Measurements from ENCODE around the gene PRIMA1.

Gene PRIMA1

DNA sequence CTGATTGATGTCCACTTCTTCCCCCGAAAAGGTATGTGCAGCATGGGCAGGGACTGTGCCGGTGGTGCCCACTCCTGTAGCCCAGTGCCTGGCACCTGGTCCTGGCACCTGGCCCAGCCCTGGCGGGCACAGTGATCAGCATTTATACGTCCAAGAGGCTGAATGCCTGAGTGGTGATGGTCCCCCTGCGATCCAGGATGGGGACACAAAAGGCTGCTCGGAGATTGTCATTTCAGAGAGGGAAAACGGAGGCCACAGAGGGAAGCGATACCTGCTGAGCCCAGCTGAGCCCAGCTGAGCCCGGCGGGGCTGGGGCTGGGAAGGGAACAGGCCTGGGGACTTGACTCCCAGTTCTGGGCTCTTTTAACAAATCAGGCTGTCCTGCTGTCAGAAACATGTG is 55.8 kb downstream of the PRIMA1 start:
- Histone ChIP-seq H3K4me2 (ENCODE audit: low read length) (no peak overlapping the region), H4K20me1 (ENCODE audit: insufficient read depth, low read length) (no peaks in the 10 kb centered on the region), H3K9ac (ENCODE audit: low read length) (no peak overlapping the region), H3K27ac (ENCODE audit: low read depth, low read length, poor library complexity, severe bottlenecking) (no peak overlapping the region), H3K36me3 (ENCODE audit: insufficient read depth, low read length) (no peaks in the 10 kb centered on the region), H3K79me2 (ENCODE audit: insufficient read depth, low read length) (no peaks in the 10 kb centered on the region), H3F3A (ENCODE audit: insufficient read depth, low read length) (no peaks in the 10 kb centered on the region), H2AFZ (ENCODE audit: low read length) (no peak overlapping the region), H3K9me2 (ENCODE audit: low read depth, low read length) (no peaks in the 10 kb centered on the region), H3K9me3 (ENCODE audit: low read length) (no peaks in the 10 kb centered on the region), H3K4me3 (ENCODE audit: low read depth, low read length, poor library complexity, severe bottlenecking) (no peak overlapping the region), H3K4me1 (ENCODE audit: insufficient read depth, low read length, severe bottlenecking) (no peaks in the 10 kb centered on the region), H3K27me3 (ENCODE audit: insufficient read depth, low read length) (no peaks in the 10 kb centered on the region)
- TF ChIP-seq EZH2 (IDR thresholded peaks at IDR 0.05; ENCODE audit: borderline replicate concordance, low read length): no peak
- TF ChIP-seq, protein P1, sequence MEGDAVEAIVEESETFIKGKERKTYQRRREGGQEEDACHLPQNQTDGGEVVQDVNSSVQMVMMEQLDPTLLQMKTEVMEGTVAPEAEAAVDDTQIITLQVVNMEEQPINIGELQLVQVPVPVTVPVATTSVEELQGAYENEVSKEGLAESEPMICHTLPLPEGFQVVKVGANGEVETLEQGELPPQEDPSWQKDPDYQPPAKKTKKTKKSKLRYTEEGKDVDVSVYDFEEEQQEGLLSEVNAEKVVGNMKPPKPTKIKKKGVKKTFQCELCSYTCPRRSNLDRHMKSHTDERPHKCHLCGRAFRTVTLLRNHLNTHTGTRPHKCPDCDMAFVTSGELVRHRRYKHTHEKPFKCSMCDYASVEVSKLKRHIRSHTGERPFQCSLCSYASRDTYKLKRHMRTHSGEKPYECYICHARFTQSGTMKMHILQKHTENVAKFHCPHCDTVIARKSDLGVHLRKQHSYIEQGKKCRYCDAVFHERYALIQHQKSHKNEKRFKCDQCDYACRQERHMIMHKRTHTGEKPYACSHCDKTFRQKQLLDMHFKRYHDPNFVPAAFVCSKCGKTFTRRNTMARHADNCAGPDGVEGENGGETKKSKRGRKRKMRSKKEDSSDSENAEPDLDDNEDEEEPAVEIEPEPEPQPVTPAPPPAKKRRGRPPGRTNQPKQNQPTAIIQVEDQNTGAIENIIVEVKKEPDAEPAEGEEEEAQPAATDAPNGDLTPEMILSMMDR (IDR thresholded peaks at IDR 0.05; ENCODE audit: low read length): no peak

DNA sequence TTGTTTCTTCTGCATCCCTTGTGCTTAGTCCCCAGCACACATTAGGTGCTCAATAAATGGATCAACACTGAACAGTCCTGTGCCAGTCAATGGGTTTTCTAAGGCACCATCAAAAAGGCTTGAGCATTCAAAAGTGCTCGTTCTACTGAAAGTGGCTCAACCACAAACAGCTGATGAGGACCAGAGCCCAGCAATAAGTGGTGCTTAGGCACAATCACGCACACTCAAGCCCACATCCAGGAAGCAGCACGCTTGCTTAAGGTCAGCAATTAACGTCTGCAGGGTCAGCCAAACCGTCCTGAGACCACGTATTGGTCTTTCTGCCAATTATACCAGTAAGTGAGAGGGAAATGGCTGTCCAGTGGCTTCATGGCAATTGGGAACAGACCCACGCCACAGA is 56.5 kb downstream of the PRIMA1 start:
- no peaks in the 10 kb centered on the region for H3K4me1 ChIP-seq (ENCODE audit: insufficient read depth, low read length, severe bottlenecking)
- no peaks in the 10 kb centered on the region for H3K79me2 ChIP-seq (ENCODE audit: insufficient read depth, low read length)
- no peak overlapping the region for H3K27ac ChIP-seq (ENCODE audit: low read depth, low read length, poor library complexity, severe bottlenecking)
- H3K27me3 ChIP-seq (ENCODE audit: insufficient read depth, low read length): no peaks in the 10 kb centered on the region
- H3F3A ChIP-seq (ENCODE audit: insufficient read depth, low read length): no peaks in the 10 kb centered on the region
- no peak overlapping the region for H2AFZ ChIP-seq (ENCODE audit: low read length)
- no peaks in the 10 kb centered on the region for H3K9me2 ChIP-seq (ENCODE audit: low read depth, low read length)
- no peak overlapping the region for H3K4me3 ChIP-seq (ENCODE audit: low read depth, low read length, poor library complexity, severe bottlenecking)
- no peak overlapping the region for H3K9ac ChIP-seq (ENCODE audit: low read length)
- H4K20me1 ChIP-seq (ENCODE audit: insufficient read depth, low read length): no peaks in the 10 kb centered on the region
- no peaks in the 10 kb centered on the region for H3K9me3 ChIP-seq (ENCODE audit: low read length)
- no peak overlapping the region for H3K4me2 ChIP-seq (ENCODE audit: low read length)
- TF ChIP-seq, protein P1 (IDR thresholded peaks at IDR 0.05; ENCODE audit: low read length): no peak
- no peak for TF ChIP-seq EZH2 (IDR thresholded peaks at IDR 0.05; ENCODE audit: borderline replicate concordance, low read length)
- H3K36me3 ChIP-seq (ENCODE audit: insufficient read depth, low read length): no peaks in the 10 kb centered on the region

DNA sequence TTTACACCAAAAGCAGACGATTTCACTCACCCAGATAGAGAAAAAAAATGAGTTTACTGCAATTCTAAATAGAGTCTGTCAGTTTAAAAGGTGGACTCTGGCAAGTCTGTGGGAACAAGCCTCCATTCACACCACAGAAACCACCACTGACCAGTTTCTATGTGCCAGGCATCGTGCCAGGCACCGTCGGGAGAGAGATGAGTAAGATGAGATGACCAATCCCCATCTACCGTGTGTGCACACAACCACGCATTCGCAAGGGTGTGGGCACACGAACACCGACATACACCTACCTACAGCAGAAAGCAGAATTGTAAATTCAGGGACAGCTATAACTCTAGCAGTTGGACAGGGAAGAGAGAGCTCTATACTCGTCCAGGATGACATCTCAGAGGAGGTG is 58.3 kb downstream of the PRIMA1 start:
- H3K4me3 ChIP-seq (ENCODE audit: low read depth, low read length, poor library complexity, severe bottlenecking): no peak overlapping the region
- H3K36me3 ChIP-seq (ENCODE audit: insufficient read depth, low read length): no peaks in the 10 kb centered on the region
- TF ChIP-seq, protein P1 (IDR thresholded peaks at IDR 0.05; ENCODE audit: low read length): no peak
- no peak for TF ChIP-seq EZH2 (IDR thresholded peaks at IDR 0.05; ENCODE audit: borderline replicate concordance, low read length)
- no peak overlapping the region for H3K27ac ChIP-seq (ENCODE audit: low read depth, low read length, poor library complexity, severe bottlenecking)
- no peaks in the 10 kb centered on the region for H3K27me3 ChIP-seq (ENCODE audit: insufficient read depth, low read length)
- no peak overlapping the region for H2AFZ ChIP-seq (ENCODE audit: low read length)
- H3K4me1 ChIP-seq (ENCODE audit: insufficient read depth, low read length, severe bottlenecking): no peaks in the 10 kb centered on the region
- no peak overlapping the region for H3K4me2 ChIP-seq (ENCODE audit: low read length)
- no peaks in the 10 kb centered on the region for H3K9me3 ChIP-seq (ENCODE audit: low read length)
- no peaks in the 10 kb centered on the region for H4K20me1 ChIP-seq (ENCODE audit: insufficient read depth, low read length)
- H3K9ac ChIP-seq (ENCODE audit: low read length): no peak overlapping the region
- H3K79me2 ChIP-seq (ENCODE audit: insufficient read depth, low read length): no peaks in the 10 kb centered on the region
- no peaks in the 10 kb centered on the region for H3F3A ChIP-seq (ENCODE audit: insufficient read depth, low read length)
- H3K9me2 ChIP-seq (ENCODE audit: low read depth, low read length): no peaks in the 10 kb centered on the region
